Measurements from ENCODE around the gene CSGALNACT2. TPM values are rescaled to one million over a fixed set of nuclear protein-coding genes. Genes with fewer than 3 reads are reported as not detected.

The CSGALNACT2 gene
- total and polyA plus RNA-seq, 2 of the 13 experiments (the other 11 are each of a cell fraction or from before 2014, with no cell fraction given) = 3.3 to 7.1 TPM

GRCh38 chr10:43136995-43137716 is 1.1 kb upstream of the CSGALNACT2 start (continued):
- TF ChIP-seq HOMEZ (CRISPR knock-in tag; IDR thresholded peaks at IDR 0.05; ENCODE audit: low read depth) = no peak
- no peak for TF ChIP-seq ZNF574 (CRISPR knock-in tag; IDR thresholded peaks at IDR 0.05)
- TF ChIP-seq NFATC3 (CRISPR knock-in tag; IDR thresholded peaks at IDR 0.05) = peak; percentile 21; the same call in 1 of the 2 replicates
- TF ChIP-seq MYPOP (CRISPR knock-in tag; IDR thresholded peaks at IDR 0.05) = no peak
- no peak for TF ChIP-seq YEATS4 (CRISPR knock-in tag; IDR thresholded peaks at IDR 0.05; ENCODE audit: borderline replicate concordance)
- peak; percentile 18; the same call in 1 of the 2 replicates for TF ChIP-seq KMT2A (CRISPR knock-in tag; IDR thresholded peaks at IDR 0.05)

GRCh38 chr10:43137717-43138020 is 576 bp upstream of the CSGALNACT2 start:
- ATAC-seq = peak; percentile 75
- Histone ChIP-seq H3K36me3 (replicated peaks in 1 of 2; ENCODE audit: control insufficient read depth in 1 of 2, insufficient read depth in 2 of 2, low read length in 2 of 2) (no peaks in the 10 kb centered on the region), H3K4me2 (ENCODE audit: low read depth, low read length) (peak overlapping the region; percentile 70), H4K20me1 (ENCODE audit: insufficient read depth, low read length) (no peaks in the 10 kb centered on the region), H3K27me3 (ENCODE audit: control insufficient read depth in 1 of 2, insufficient read depth in 2 of 2, low read length in 2 of 2) (peaks cover 0 to 4% of the 10 kb centered on the region in 2 experiments; a peak in 2 of 5 replicates), H3K4me3 (replicated peaks in 1 of 3; ENCODE audit: insufficient read depth in 1 of 3, low read depth in 2 of 3, low read length in 3 of 3) (peak overlapping the region; percentile 89 to 95 (median 92)), H3K79me2 (ENCODE audit: insufficient read depth, low read length) (peaks cover 26% of the 10 kb centered on the region), H3K27ac (ENCODE audit: extremely low read length, insufficient read depth, low read length) (peak overlapping the region; percentile 58), H2AFZ (ENCODE audit: low read length) (peak overlapping the region; percentile 77), H3K9ac (ENCODE audit: insufficient read depth, low read depth, low read length) (peak overlapping the region; percentile 69), H3K4me1 (ENCODE audit: insufficient read depth, low read length) (peaks cover 33% of the 10 kb centered on the region), H3K9me3 (ENCODE audit: low read length) (no peaks in the 10 kb centered on the region)
- peak; percentile 18 for DNase-seq (ENCODE audit: low spot score)
- ChIA-PET CTCF (ENCODE audit: low intra/inter-chr PET ratio, low total read pairs) (no interaction called here), POLR2A (no interaction called here)
- intact Hi-C loops (cut with micrococcal nuclease; ENCODE audit: unreplicated experiment) = no loop called here
- BruUV-seq (replicated peaks) = TSS peak; percentile 80
- 2% methylated on average over 10 of the region's 30 CpGs for WGBS (ENCODE audit: low lambda C conversion rate)
- in situ Hi-C loops (cut with HindIII; ENCODE audit: extremely low pct_ligation_motif_present, low pct_unique_long_range_greater_than_20kb) = no loop called here
- FAIRE-seq = no peak
- TF ChIP-seq GTF3A (CRISPR knock-in tag; conservative IDR thresholded peaks at IDR 0.05) (no peak), ZNF430 (CRISPR knock-in tag; IDR thresholded peaks at IDR 0.05) (peak; percentile 59; the same call in 1 of the 2 replicates), CREB1 (IDR thresholded peaks at IDR 0.05) (no peak), CREB1 (CRISPR knock-in tag; IDR thresholded peaks at IDR 0.05) (no peak), HOXA9 (CRISPR knock-in tag; IDR thresholded peaks at IDR 0.05; ENCODE audit: borderline replicate concordance) (no peak), ZNF260 (CRISPR knock-in tag; IDR thresholded peaks at IDR 0.05; ENCODE audit: borderline replicate concordance, low read depth) (no peak)

Data from HepG2 (cell line).